ENCODE results near the gene SLC12A8.

The SLC12A8 gene

GRCh38 chr3:125148836-125149235, 63.7 kb downstream of the SLC12A8 start:
- no peak overlapping the region for H3K4me3 ChIP-seq (ENCODE audit: low read depth, low read length)
- TF ChIP-seq, protein P1, sequence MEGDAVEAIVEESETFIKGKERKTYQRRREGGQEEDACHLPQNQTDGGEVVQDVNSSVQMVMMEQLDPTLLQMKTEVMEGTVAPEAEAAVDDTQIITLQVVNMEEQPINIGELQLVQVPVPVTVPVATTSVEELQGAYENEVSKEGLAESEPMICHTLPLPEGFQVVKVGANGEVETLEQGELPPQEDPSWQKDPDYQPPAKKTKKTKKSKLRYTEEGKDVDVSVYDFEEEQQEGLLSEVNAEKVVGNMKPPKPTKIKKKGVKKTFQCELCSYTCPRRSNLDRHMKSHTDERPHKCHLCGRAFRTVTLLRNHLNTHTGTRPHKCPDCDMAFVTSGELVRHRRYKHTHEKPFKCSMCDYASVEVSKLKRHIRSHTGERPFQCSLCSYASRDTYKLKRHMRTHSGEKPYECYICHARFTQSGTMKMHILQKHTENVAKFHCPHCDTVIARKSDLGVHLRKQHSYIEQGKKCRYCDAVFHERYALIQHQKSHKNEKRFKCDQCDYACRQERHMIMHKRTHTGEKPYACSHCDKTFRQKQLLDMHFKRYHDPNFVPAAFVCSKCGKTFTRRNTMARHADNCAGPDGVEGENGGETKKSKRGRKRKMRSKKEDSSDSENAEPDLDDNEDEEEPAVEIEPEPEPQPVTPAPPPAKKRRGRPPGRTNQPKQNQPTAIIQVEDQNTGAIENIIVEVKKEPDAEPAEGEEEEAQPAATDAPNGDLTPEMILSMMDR (IDR thresholded peaks at IDR 0.05; ENCODE audit: low read depth, low read length): no peak

DNA sequence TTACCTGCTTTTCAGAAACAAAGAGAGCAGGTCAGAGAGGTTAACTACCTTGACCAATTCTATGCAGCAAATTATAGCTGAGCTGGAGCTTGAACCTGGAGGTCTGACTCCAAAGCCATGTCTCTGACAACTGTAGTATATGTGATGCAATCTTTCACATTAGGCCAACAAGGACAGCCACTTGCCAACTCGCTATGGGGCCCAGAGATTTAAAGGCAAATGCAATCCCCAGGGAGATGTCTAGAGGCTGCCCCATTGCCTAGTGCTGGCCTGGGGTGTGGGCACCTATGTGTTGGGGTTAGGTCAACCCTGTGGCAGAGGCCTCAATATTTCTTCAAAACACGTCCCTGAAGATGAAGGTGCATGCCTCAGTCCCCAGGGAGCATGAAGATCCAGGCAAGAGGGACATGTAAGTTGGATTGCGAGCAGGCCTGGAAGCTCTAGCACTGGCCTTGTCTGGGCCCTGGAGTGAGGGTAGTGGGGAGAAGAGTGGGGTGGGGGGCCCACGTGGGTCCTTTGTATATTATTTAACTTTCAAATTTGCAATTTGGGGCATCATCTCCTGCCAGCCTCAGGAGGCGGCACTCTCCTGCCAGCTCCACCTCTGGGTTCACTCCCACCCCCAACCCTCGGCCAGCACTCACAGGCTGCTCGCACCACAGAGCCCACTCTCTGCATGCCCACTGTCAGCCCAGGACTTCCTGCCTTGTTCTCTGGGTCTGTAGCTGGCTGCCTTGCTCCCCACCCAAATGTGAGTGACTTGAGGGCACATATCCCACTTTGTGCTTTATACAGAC, 64.3 kb downstream of the SLC12A8 start:
- no peak overlapping the region for H3K4me3 ChIP-seq (ENCODE audit: low read depth, low read length)
- TF ChIP-seq, protein P1 (IDR thresholded peaks at IDR 0.05; ENCODE audit: low read depth, low read length): no peak

DNA sequence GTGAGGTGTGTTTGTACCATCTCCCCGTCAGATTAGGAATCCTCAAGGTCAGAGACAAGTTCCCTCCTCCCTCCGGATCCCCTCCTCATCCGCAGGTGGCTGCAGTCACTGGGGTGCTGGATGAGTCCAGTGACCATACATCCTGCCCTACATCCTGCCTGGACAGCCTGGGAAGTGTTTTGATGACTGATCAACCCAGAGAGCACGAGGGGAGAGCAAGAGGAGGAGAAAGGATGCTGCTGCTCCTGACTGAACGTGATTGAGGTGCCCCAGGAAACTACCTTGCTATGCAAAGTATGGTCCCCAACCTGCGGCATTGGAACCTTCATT, 65.1 kb downstream of the SLC12A8 start:
- no peak overlapping the region for H3K4me3 ChIP-seq (ENCODE audit: low read depth, low read length)
- TF ChIP-seq, protein P1 (IDR thresholded peaks at IDR 0.05; ENCODE audit: low read depth, low read length): no peak

- H3K4me3 ChIP-seq (ENCODE audit: low read depth, low read length): no peak overlapping the region
- TF ChIP-seq, protein P1 (IDR thresholded peaks at IDR 0.05; ENCODE audit: low read depth, low read length): no peak
These were observed 65.7 kb downstream of the SLC12A8 start for GRCh38 chr3:125146626-125147490.

DNA sequence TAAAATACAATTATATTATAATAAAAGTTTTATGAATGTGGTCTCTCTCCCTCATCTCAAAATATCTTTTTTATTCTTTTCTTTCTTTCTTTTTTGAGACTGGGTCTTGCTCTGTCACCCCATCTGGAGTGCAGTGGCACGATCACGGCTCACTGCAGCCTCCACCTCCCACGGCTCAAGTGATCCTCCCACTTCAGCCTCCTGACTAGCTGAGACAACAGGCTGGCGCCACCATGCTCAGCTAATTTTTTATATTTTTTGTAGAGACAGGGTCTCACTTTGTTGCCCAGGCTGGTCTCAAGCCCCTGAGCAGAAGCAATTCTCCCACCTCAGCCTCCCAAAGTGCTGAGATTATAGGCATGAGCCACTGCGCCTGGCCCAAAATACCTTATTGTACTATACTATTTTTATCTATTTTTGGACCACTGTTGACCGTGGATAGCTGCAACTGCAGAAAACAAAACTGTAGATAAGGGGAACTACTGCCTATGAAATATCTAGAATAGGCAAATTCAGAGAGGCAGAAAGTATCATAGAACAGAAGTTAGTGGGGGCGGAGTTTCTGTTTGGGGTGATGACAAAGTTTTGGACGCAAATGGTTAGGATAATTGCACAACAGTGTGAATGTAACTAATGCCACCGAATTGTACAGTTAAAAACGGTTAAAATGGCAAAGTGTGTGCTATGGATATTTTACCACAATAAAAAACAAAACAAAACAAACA, 66.6 kb downstream of the SLC12A8 start:
- no peak overlapping the region for H3K4me3 ChIP-seq (ENCODE audit: low read depth, low read length)
- TF ChIP-seq, protein P1 (IDR thresholded peaks at IDR 0.05; ENCODE audit: low read depth, low read length): no peak

DNA sequence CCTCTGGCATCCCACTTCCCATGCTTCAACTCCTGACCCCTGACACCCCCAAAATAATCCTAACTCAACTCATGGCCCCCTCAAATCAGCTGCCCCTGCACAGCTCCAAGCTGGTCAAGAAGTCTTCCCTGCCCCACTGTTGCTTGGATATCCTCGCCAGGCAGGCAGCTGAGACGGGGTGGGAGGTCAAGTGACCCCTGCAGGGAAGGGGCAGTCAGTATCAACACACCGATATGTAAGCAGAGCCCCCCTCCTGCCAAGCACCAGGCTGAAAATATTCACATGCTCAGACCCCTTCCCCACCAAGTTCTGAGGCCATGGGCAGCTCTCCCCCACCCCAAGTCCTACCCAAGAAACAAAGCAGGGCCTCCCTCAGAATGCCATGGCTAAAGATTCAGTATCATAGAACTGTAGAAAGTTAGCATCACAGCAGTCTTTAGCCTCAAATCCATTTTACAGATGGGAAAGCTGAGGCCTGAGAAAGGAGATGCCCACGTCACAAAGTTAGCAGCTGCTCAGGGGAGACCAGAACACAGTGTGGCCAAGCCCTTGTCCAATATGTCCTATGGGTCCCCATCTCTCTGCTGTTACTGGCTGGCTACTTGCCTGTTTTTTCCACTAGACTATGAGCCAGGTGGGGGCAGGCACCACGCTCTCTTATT, 67.8 kb downstream of the SLC12A8 start:
- H3K4me3 ChIP-seq (ENCODE audit: low read depth, low read length): no peak overlapping the region

More for the DNA sequence above, 67.8 kb downstream of the SLC12A8 start:
- TF ChIP-seq, protein P1 (IDR thresholded peaks at IDR 0.05; ENCODE audit: low read depth, low read length): no peak

Measured in WI38 (cell line).